Lung (tissue), 16 donors: ENCODE results near the gene KLRD1. TPM values are rescaled to one million over a fixed set of nuclear protein-coding genes. Genes with fewer than 3 reads are reported as not detected.
A peak's percentile ranks its signal among the peaks of the same experiment; 100 is the strongest.

ENCODE experiments used
- ATAC-seq: fragments of 200-7000 bp; cut with Tn5 transposase; one replicate; pipeline ENCODE4 v1.9.1; 2020; ENCODE audit warnings: moderate number of reproducible peaks; ENCODE audit not compliant: insufficient read depth, low FRiP score
- DNase-seq, 3 donors: peaks; one replicate each; pipeline ENCODE4 v3.0.0-alpha.2; 2013 to 2017
- H3K27ac ChIP-seq, 2 donors: one replicate each; pipeline ENCODE4 v1.5.1; 2013; ENCODE audit warnings: mild to moderate bottlenecking in 2 of 2, moderate library complexity in 2 of 2, control low read depth in 1 of 2, inconsistent platforms in 1 of 2, low read depth in 1 of 2, low read length in 1 of 2
- H3K27me3 ChIP-seq, 3 donors: one replicate each; pipeline ENCODE4 v1.5.1; 2013; ENCODE audit warnings: low read length in 2 of 3; ENCODE audit not compliant: control insufficient read depth in 3 of 3, insufficient read depth in 3 of 3
- H3K36me3 ChIP-seq, 4 donors: one replicate each; pipeline ENCODE4 v1.5.1; 2013; ENCODE audit warnings: low read length in 4 of 4, mild to moderate bottlenecking in 1 of 4, moderate library complexity in 1 of 4; ENCODE audit not compliant: control insufficient read depth in 4 of 4, insufficient read depth in 4 of 4
- H3K4me1 ChIP-seq, 5 donors: one replicate each; pipeline ENCODE4 v1.5.1; 2013; ENCODE audit warnings: low read length in 5 of 5, mild to moderate bottlenecking in 2 of 5, moderate library complexity in 1 of 5; ENCODE audit not compliant: control insufficient read depth in 5 of 5, insufficient read depth in 5 of 5
- H3K4me3 ChIP-seq: one replicate; pipeline ENCODE4 v1.5.1; 2013; ENCODE audit warnings: mild to moderate bottlenecking, control low read depth, moderate library complexity
- H3K9ac ChIP-seq, 2 donors: one replicate each; pipeline ENCODE4 v1.5.1; 2013; ENCODE audit warnings: low read length in 2 of 2, control low read depth in 1 of 2; ENCODE audit not compliant: insufficient read depth in 1 of 2
- H3K9me3 ChIP-seq, 4 donors: one replicate each; pipeline ENCODE4 v1.5.1; 2013; ENCODE audit warnings: low read length in 3 of 4, mild to moderate bottlenecking in 1 of 4, moderate library complexity in 1 of 4; ENCODE audit not compliant: control insufficient read depth in 4 of 4, insufficient read depth in 3 of 4
- WGBS, 2 donors: extraction: QIAGEN DNeasy Blood & Tissue Kit; methylation state at CpG; one replicate each; pipeline ENCODE4 v1.1.7; 2013; 5-methylcytosine and 5-hydroxymethylcytosine counted together
- long read RNA-seq, 5 donors: transcript quantifications; one replicate each; lab custom pipeline, GENCODE V29; 2026
- polyA plus RNA-seq, 2 donors: library from polyadenylated mRNA; stranded (reverse); fragments of 200-250 nt; gene quantifications; one replicate each; pipeline ENCODE4 v1.2.1, GENCODE V29; 2013
- total RNA-seq, 2 donors: library from RNA; depleted of rRNA in 1 of 2; stranded (reverse); fragments of >200 nt in 1 of 2; gene quantifications; one replicate each; pipeline ENCODE4 v1.2.1, GENCODE V29; 2014 to 2021
- TF ChIP-seq, protein P1 (sequence below): IDR thresholded peaks from 2 replicates; pipeline ENCODE4 v1.5.1; 2012; ENCODE audit warnings: mild to moderate bottlenecking; ENCODE audit errors: control extremely low read depth, extremely low read depth
- donor health status: control.
- donor health status: control.
- donor health status: Bipolar disorder and iron deficiency.
- donor health status: healthy.
- donor health status: DM: yes; HTN: yes; CAD: no.

Gene KLRD1
- 1 to 10 TPM; 4.9 to 5.2 TPM for total RNA-seq
- polyA plus RNA-seq, result 1 to 10 TPM; 1.1 to 2.6 TPM
- long read RNA-seq, donor 1, result 0 reads
- long read RNA-seq, donor 2, result 0 reads
- long read RNA-seq, donor 3, result 0 reads
- long read RNA-seq, donor 4, result 0 reads
- long read RNA-seq, donor 5, result 0 reads

DNA sequence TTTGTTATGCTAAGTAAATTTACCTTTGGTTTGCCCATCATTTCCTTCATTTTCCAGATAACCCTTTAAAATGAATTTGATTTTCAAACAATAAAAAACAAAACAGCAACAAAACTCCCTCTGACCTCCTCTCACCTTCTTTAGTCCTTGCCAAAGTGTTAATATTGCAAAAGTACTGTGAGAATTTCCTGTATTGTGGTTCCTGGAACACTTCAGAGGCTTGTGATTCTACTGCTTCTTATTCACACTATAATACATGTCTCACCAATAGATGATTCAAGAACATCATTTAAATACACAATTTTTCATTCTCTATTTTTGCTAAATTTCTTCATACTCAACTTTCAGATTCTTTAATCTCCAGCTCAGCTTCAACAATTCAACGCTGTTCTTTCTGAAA, at the start of gene KLRD1:
Gene KLRD1 (plus strand): TSS at position 241 of the 400 bp plus-strand sequence. CDS start 208 bp downstream, outside the sequence.
- Histone ChIP-seq H3K4me3 (no peak within 1 kb of the TSS), H3K36me3 (no peaks in the 10 kb centered on the region), H3K9me3 (no peaks in the 10 kb centered on the region), H3K4me1 (no peaks in the 10 kb centered on the region), H3K9ac (peak within 1 kb of the TSS in 1 of 2 donors; percentile 28), H3K27me3 (no peaks in the 10 kb centered on the region), H3K27ac (no peak within 1 kb of the TSS)
- TF ChIP-seq, protein P1, sequence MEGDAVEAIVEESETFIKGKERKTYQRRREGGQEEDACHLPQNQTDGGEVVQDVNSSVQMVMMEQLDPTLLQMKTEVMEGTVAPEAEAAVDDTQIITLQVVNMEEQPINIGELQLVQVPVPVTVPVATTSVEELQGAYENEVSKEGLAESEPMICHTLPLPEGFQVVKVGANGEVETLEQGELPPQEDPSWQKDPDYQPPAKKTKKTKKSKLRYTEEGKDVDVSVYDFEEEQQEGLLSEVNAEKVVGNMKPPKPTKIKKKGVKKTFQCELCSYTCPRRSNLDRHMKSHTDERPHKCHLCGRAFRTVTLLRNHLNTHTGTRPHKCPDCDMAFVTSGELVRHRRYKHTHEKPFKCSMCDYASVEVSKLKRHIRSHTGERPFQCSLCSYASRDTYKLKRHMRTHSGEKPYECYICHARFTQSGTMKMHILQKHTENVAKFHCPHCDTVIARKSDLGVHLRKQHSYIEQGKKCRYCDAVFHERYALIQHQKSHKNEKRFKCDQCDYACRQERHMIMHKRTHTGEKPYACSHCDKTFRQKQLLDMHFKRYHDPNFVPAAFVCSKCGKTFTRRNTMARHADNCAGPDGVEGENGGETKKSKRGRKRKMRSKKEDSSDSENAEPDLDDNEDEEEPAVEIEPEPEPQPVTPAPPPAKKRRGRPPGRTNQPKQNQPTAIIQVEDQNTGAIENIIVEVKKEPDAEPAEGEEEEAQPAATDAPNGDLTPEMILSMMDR, result no peak
- DNase-seq (no peak), ATAC-seq (no peak)
- 88 to 95% methylated on average over 1 of the region's 1 CpG for WGBS, 2 donors

DNA sequence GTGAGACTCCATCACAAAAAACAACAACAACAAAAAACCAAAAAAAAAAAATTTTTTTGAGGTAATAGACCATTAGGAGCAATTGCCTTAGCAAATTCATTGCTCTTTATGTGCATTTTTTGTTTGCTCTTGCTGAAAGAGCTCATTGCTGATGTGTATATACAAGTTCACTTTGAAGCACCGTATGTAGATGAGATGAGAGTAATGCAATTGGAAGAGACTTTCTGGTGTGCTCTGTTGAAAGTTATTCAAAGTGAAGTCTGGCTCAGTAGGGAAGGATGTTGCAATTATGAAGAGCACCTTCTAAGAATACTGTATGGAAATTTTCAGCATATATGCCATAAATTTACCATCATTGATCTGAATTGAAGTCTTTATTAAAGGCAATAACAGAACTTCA, 46.7 kb upstream of the KLRD1 start:
- DNase-seq (no peak), ATAC-seq (no peak)
- 0 to 38% methylated on average over 1 of the region's 1 CpG for whole genome bisulfite sequencing, 2 donors
- H3K27ac ChIP-seq, result no peak overlapping the region
- TF ChIP-seq, protein P1, result no peak
- H3K9ac ChIP-seq, result no peak overlapping the region
- no peaks in the 10 kb centered on the region for H3K4me1 ChIP-seq
- H3K9me3 ChIP-seq, result no peaks in the 10 kb centered on the region
- no peaks in the 10 kb centered on the region for H3K36me3 ChIP-seq
- peaks cover 0 to 2% (median 0%) of the 10 kb centered on the region in 3 donors for H3K27me3 ChIP-seq
- H3K4me3 ChIP-seq, result no peak overlapping the region

DNA sequence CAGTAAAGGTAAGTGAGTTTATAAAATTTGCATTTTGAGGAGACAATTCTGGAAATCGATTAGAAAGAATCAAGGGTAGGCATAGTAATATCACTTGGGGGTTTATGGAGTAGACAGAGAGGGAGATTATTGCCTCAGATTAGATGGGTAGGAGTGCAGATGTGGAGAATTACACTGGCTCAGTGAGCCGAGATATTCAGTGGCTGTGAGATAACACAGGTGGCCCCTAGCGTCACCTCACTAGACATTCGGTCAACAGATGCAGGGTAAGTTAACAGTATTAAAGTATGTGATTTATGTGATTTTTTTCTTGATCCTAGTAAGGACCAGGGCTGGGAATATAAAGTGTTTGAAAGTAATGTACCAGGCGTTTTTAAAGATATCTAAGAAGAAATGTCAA, 39.6 kb upstream of the KLRD1 start:
- WGBS, 2 donors, result 80 to 83% methylated on average over 5 of the region's 5 CpGs
- DNase-seq, result no peak
- TF ChIP-seq, protein P1, result no peak

GRCh38 chr12:10272467-10272866, 35.2 kb upstream of the KLRD1 start:
- Histone ChIP-seq H3K9ac (no peak overlapping the region), H3K27ac (no peak overlapping the region), H3K4me1 (no peaks in the 10 kb centered on the region), H3K27me3 (no peaks in the 10 kb centered on the region), H3K9me3 (no peaks in the 10 kb centered on the region), H3K36me3 (no peaks in the 10 kb centered on the region), H3K4me3 (no peak overlapping the region)
- TF ChIP-seq, protein P1, result no peak
- ATAC-seq (no peak), DNase-seq (peak in 2 of 3 donors; percentile 17 to 48)
- WGBS, 2 donors, result 83 to 89% methylated on average over 2 of the region's 2 CpGs

More for the DNA sequence above, 39.6 kb upstream of the KLRD1 start:
- H3K27ac ChIP-seq, result no peak overlapping the region
- no peak overlapping the region for H3K9ac ChIP-seq
- peaks cover 0 to 2% (median 0%) of the 10 kb centered on the region in 3 donors for H3K27me3 ChIP-seq
- no peaks in the 10 kb centered on the region for H3K4me1 ChIP-seq
- no peaks in the 10 kb centered on the region for H3K36me3 ChIP-seq
- H3K9me3 ChIP-seq, result no peaks in the 10 kb centered on the region
- no peak for ATAC-seq
- no peak overlapping the region for H3K4me3 ChIP-seq
